ENCODE measurements around the gene SLC39A2. TPM values are rescaled to one million over a fixed set of nuclear protein-coding genes. Genes with fewer than 3 reads are reported as not detected.

SLC39A2 gene
- total RNA-seq, 1 experiment from 2014 or later = 0.88 TPM

DNA sequence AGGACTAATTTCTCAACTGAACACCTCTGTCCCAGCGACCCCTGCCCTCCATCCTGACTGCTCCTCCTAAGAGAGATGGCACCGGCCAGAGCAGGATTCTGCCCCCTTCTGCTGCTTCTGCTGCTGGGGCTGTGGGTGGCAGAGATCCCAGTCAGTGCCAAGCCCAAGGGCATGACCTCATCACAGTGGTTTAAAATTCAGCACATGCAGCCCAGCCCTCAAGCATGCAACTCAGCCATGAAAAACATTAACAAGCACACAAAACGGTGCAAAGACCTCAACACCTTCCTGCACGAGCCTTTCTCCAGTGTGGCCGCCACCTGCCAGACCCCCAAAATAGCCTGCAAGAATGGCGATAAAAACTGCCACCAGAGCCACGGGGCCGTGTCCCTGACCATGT lies 43.8 kb downstream of the SLC39A2 start:
- H3K4me3 ChIP-seq (ENCODE audit: low read depth, low read length) = no peak overlapping the region
- peaks cover 21% of the 10 kb centered on the region for H3K4me1 ChIP-seq
- no peaks in the 10 kb centered on the region for H3K36me3 ChIP-seq (ENCODE audit: control insufficient read depth, insufficient read depth, low read length)
- CTCF ChIA-PET = interaction anchor here (0.7 kb wide), 1 partner anchor 28 kb away, joined by 3 read pairs; no protein-coding TSS in a partner anchor
- TF ChIP-seq CTCF (IDR thresholded peaks at IDR 0.05; ENCODE audit: insufficient read depth in 1 of 2, low read depth in 1 of 2, low read length in 1 of 2, severe bottlenecking in 1 of 2, unreplicated experiment in 1 of 2) = no peak
- no peak overlapping the region for H3K27ac Mint-ChIP-seq (ENCODE audit: unreplicated experiment)
- peaks cover 16% of the 10 kb centered on the region for H3K27me3 Mint-ChIP-seq (ENCODE audit: insufficient read depth, unreplicated experiment)
- no peak for DNase-seq
- BruUV-seq (replicated peaks) = no TSS peak
- H3K9me3 ChIP-seq = no peaks in the 10 kb centered on the region
- H3K36me3 Mint-ChIP-seq (ENCODE audit: insufficient read depth, unreplicated experiment) = no peaks in the 10 kb centered on the region
- intact Hi-C loops (cut with micrococcal nuclease; ENCODE audit: unreplicated experiment) = no loop called here
- H3K27me3 ChIP-seq (replicated peaks; ENCODE audit: control insufficient read depth, insufficient read depth, low read length) = no peaks in the 10 kb centered on the region
- H3K4me1 Mint-ChIP-seq (ENCODE audit: low read depth, unreplicated experiment) = peaks cover 18% of the 10 kb centered on the region
- no peak overlapping the region for H3K4me3 Mint-ChIP-seq (ENCODE audit: unreplicated experiment)
- POLR2A ChIA-PET = interaction anchor here (0.6 kb wide), 1 partner anchor 430 kb away, joined by 4 read pairs; no protein-coding TSS in a partner anchor
- H3K9me3 Mint-ChIP-seq (ENCODE audit: unreplicated experiment) = no peaks in the 10 kb centered on the region

- no TSS peak for BruUV-seq (replicated peaks)
- no peaks in the 10 kb centered on the region for H3K9me3 ChIP-seq
- H3K27ac Mint-ChIP-seq (ENCODE audit: unreplicated experiment) = no peak overlapping the region
- H3K4me3 Mint-ChIP-seq (ENCODE audit: unreplicated experiment) = no peak overlapping the region
- H3K4me1 ChIP-seq = peaks cover 15% of the 10 kb centered on the region
- ChIA-PET POLR2A (interaction anchor here (0.6 kb wide), 1 partner anchor 430 kb away, joined by 4 read pairs; no protein-coding TSS in a partner anchor), CTCF (interaction anchor here (1.1 to 1.5 kb wide), 3 partner anchors 28 to 73 kb away, joined by 3 to 10 read pairs (median 3); no protein-coding TSS in a partner anchor)
- DNase-seq = no peak
- TF ChIP-seq CTCF (IDR thresholded peaks at IDR 0.05; ENCODE audit: insufficient read depth in 1 of 2, low read depth in 1 of 2, low read length in 1 of 2, severe bottlenecking in 1 of 2, unreplicated experiment in 1 of 2) = no peak
- no peaks in the 10 kb centered on the region for H3K27me3 ChIP-seq (replicated peaks; ENCODE audit: control insufficient read depth, insufficient read depth, low read length)
- H3K4me3 ChIP-seq (ENCODE audit: low read depth, low read length) = no peak overlapping the region
- H3K27me3 Mint-ChIP-seq (ENCODE audit: insufficient read depth, unreplicated experiment) = peaks cover 16% of the 10 kb centered on the region
- H3K36me3 Mint-ChIP-seq (ENCODE audit: insufficient read depth, unreplicated experiment) = no peaks in the 10 kb centered on the region
- H3K9me3 Mint-ChIP-seq (ENCODE audit: unreplicated experiment) = no peaks in the 10 kb centered on the region
- peaks cover 13% of the 10 kb centered on the region for H3K4me1 Mint-ChIP-seq (ENCODE audit: low read depth, unreplicated experiment)
- no peaks in the 10 kb centered on the region for H3K36me3 ChIP-seq (ENCODE audit: control insufficient read depth, insufficient read depth, low read length)
- intact Hi-C loops (cut with micrococcal nuclease; ENCODE audit: unreplicated experiment) = no loop called here
These were observed 44.4 kb downstream of the SLC39A2 start for GRCh38 chr14:21043387-21043973.

GRCh38 chr14:21043974-21044618 lies 45.0 kb downstream of the SLC39A2 start:
- POLR2A ChIA-PET = no interaction called here
- Mint-ChIP-seq H3K27ac (ENCODE audit: unreplicated experiment) (no peak overlapping the region), H3K4me3 (ENCODE audit: unreplicated experiment) (no peak overlapping the region), H3K36me3 (ENCODE audit: insufficient read depth, unreplicated experiment) (no peaks in the 10 kb centered on the region), H3K4me1 (ENCODE audit: low read depth, unreplicated experiment) (peaks cover 6% of the 10 kb centered on the region), H3K9me3 (ENCODE audit: unreplicated experiment) (no peaks in the 10 kb centered on the region), H3K27me3 (ENCODE audit: insufficient read depth, unreplicated experiment) (peaks cover 16% of the 10 kb centered on the region)
- no peak for DNase-seq
- CTCF ChIA-PET = interaction anchor here (1.1 to 1.5 kb wide), 3 partner anchors 29 to 73 kb away, joined by 3 to 10 read pairs (median 3); no protein-coding TSS in a partner anchor
- BruUV-seq (replicated peaks) = no TSS peak
- Histone ChIP-seq H3K4me1 (peaks cover 9% of the 10 kb centered on the region; the same call in 1 of the 2 replicates), H3K36me3 (ENCODE audit: control insufficient read depth, insufficient read depth, low read length) (no peaks in the 10 kb centered on the region), H3K27me3 (replicated peaks; ENCODE audit: control insufficient read depth, insufficient read depth, low read length) (no peaks in the 10 kb centered on the region), H3K4me3 (ENCODE audit: low read depth, low read length) (no peak overlapping the region), H3K9me3 (no peaks in the 10 kb centered on the region)
- intact Hi-C loops (cut with micrococcal nuclease; ENCODE audit: unreplicated experiment) = no loop called here
- TF ChIP-seq CTCF (IDR thresholded peaks at IDR 0.05; ENCODE audit: insufficient read depth in 1 of 2, low read depth in 1 of 2, low read length in 1 of 2, severe bottlenecking in 1 of 2, unreplicated experiment in 1 of 2) = no peak

All from Caco-2 (cell line).